HFF-Myc (cell line): ENCODE results near the gene SOD2.
A peak's percentile ranks its signal among the peaks of the same experiment; 100 is the strongest.
"Not testable (repeated sequence)": the region's sequence is repeated elsewhere in the genome, so short reads cannot be mapped to it uniquely, and the experiment has no call there.

Experiments
- DNase-seq: peaks from one replicate; pipeline ENCODE4 v3.0.0-alpha.2; 2011; ENCODE audit warnings: low read depth; ENCODE audit errors: extremely low read depth
- H3K4me3 ChIP-seq: replicated peaks from 2 replicates; pipeline ENCODE4 v1.5.1; 2011; ENCODE audit warnings: low read depth, mild to moderate bottlenecking, control low read depth, low read length
- TF ChIP-seq, protein P1 (sequence below): IDR thresholded peaks from 2 replicates; pipeline ENCODE4 v1.5.1; 2012; ENCODE audit warnings: mild to moderate bottlenecking, low read depth, low read length, control low read depth; ENCODE audit errors: missing control alignments

SOD2 gene

DNA sequence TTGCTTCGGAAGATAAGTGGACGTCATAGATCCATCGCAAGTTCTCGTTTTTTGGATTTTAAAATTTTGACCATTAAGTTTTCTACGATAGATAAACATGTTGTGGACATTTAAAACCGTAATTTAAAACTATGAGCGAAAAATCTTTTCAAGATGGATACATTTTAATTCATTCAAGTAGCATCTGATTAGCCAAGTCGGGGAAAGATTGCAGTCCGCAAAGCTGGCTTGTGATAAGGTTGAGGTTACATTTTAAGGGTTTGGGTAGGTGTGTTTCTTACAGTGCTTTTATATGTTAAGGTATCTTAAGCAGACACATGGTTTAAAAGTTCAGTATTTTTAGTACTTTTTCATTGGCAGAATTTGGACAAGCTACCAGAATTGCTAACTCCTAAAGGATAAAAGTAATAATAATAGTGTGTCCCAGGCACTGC lies 35.5 kb upstream of the SOD2 start:
- TF ChIP-seq, protein P1, sequence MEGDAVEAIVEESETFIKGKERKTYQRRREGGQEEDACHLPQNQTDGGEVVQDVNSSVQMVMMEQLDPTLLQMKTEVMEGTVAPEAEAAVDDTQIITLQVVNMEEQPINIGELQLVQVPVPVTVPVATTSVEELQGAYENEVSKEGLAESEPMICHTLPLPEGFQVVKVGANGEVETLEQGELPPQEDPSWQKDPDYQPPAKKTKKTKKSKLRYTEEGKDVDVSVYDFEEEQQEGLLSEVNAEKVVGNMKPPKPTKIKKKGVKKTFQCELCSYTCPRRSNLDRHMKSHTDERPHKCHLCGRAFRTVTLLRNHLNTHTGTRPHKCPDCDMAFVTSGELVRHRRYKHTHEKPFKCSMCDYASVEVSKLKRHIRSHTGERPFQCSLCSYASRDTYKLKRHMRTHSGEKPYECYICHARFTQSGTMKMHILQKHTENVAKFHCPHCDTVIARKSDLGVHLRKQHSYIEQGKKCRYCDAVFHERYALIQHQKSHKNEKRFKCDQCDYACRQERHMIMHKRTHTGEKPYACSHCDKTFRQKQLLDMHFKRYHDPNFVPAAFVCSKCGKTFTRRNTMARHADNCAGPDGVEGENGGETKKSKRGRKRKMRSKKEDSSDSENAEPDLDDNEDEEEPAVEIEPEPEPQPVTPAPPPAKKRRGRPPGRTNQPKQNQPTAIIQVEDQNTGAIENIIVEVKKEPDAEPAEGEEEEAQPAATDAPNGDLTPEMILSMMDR, result no peak
- H3K4me3 ChIP-seq, result peak overlapping the region; percentile 81
- DNase-seq, result no peak

DNA sequence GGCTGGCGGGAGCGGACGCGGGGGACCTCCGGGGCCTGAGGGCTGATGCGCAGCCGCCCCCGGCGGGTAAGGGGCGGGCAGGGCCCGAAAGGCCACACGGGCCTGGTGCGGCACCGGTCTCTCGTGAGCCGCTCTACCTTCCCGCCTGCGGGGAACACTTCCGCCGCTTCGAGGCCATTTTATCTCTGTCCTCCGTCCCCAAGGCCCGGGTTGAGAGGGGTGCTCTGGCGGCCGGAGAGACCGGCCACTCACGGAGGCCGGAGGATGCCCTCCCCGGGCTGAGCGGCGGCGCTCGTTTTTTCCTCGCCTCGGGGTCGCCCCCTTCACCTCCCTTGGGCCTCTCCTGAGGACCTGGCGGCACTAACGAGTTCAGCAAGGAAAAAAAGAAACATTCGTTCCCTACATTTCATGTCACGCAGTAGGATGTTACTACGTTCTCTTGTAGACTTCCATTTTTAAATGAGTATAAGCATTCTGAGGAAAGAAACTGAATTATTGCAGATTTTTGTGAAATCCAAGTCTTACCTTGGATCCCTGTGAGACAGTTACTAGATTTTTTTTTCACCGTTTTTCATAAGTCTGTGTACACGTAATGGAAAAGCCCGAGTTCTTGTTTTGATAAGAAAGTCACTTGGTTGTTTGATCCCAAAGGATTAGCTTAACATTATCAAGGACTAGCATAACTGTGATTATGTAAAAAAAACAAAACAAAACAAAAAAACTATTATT lies 34.8 kb upstream of the SOD2 start:
- no peak for DNase-seq
- TF ChIP-seq, protein P1, result no peak
- peak overlapping the region; percentile 81 for H3K4me3 ChIP-seq

DNA sequence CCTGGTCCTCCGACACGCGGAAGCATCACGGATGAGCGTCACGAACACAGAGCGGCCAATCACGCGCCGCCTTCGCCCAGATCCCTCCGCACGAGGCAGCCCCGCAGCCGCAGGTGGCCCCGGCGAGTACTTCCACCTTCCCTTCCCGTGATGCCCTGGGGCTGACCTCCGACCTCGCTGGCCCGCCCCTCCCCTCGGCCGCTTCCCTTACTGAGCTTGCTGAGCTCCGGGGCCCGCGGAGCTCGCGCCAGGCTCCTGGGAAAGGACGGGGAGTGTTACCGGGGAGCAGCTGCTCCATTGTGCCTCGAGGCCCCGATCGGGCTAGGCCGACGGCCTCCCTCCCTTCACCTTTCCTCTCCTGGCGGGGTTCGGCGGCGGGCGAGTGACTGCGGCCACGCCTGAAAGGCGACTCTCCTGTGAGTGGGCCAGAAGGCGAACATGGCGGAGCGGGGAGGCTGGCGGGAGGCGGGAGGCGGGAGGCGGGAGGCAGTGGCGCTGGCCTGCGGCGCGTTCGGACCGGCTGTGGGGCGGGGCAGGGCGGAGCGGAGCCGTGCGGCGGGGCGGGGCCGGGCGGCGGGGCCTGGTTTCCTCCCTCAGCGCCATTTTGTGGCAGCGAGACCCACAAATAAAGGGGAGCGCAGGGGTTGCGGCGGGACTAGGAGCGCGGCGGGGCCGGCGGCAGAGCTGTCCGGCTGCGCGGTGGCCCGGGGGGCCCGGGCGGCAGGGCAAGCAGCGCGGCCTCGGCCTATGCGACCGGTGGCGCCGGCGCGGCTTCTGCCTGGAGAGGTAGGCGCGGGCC lies 34.1 kb upstream of the SOD2 start, which contains the start of gene WTAP:
Gene WTAP (plus strand): TSS at position 589 of the 799 bp plus-strand sequence. CDS start 8,760 bp downstream, outside the sequence.
- peak; percentile 79 for DNase-seq
- peak within 1 kb of the TSS; percentile 81 for H3K4me3 ChIP-seq
- TF ChIP-seq, protein P1, result no peak

DNA sequence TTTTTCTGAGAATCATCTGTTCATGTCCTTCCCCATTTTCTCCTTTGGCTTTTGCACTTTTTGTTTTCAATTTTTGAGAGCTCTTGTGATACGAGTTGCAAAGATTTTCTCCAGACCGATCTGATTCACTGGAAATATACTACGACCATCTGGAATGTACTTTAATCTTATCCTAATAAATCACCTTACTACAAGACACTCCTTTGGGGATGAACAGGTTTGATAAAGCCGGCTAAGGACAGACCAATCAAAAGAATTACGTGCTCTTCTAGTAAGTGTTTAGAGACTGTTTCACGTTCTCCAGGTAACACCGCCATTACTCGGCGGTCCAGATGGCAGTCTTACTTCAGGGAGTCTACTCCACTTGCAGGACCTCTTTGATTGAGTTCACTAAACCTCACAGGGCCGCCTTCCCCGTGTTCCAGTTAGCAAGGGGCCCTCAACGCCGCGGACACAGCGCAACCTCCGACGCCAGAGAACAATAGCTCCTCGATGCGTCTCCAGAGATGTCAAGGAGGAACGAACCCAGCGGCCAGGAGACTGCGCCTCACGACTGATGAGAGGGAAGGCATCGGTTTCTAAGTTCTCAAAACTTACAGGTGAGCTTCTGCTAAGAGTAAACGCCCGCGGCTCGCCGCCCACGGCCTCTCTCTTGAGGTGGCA lies 33.3 kb upstream of the SOD2 start:
- peak overlapping the region; percentile 81 for H3K4me3 ChIP-seq
- no peak for DNase-seq
- TF ChIP-seq, protein P1, result no peak

DNA sequence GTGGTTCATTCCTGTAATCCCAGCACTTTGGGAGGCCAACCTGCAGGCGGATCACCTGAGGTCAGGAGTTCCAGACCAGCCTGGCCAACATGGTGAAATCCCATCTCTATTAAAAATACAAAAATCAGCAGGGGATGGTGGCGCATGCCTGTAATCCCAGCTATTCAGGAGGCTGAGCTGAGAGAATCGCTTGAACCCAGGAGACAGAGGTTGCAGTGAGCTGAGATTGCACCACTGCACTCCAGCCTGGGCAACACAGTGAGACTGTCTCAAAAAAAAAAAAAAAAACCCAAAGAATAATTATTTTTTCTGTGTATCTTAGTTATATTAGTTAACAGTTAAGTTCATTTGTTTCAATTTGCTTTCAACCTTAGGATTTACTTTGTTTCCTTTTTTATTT lies 32.2 kb upstream of the SOD2 start:
- H3K4me3 ChIP-seq, DNase-seq: not testable (repeated sequence)

DNA sequence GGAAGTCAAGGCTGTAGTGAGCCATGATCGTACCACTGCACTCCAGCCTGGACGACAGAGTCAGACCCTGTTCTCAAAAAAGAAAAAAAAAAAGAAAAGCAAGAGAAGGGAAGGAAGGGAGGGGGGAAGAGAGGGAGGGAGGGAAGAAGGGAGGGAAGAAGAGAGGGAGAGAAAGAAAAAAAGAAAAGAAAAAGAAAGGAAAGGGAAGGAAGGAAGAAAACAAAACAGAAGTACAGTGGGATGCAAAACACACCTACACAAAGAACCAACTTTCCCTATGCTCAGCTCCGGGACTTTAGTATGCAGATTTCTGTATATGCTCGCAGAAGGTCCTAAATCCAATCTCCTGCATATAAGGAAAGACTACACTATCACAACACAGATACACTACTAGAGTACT lies 31.7 kb upstream of the SOD2 start:
- TF ChIP-seq, protein P1, result no peak
- no peak for DNase-seq
- no peak overlapping the region for H3K4me3 ChIP-seq

DNA sequence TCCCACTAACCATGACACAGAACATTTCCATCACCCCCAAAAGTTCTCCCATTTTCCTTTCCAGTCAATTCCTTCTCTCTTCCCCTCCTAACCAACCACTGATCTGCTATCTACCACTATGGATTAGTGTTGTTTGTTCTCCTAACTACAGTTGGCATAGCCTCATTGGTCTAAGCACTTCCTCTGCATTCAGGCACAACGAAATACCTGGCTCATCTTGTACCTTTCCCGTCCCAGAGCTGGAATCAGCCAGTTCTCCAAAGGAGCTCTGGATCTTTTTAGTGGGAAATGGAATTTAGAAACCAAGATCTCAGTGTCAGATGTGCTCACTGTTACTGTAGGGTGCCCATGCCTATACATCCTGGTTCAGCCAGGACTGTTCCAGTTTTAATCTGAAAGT lies 30.2 kb upstream of the SOD2 start:
- DNase-seq, result no peak
- TF ChIP-seq, protein P1, result no peak
- no peak overlapping the region for H3K4me3 ChIP-seq
